A549 (cell line): Measurements from ENCODE around the gene FFAR1.

Experiments used
- CHD2 ChIP-seq: fragments of 150-350 bp; IDR thresholded peaks from 2 replicates; pipeline ENCODE4 v1.6.1; 2014; ENCODE audit warnings: low read length; ENCODE audit not compliant: partially characterized antibody
- HES2 ChIP-seq: fragments of >200 bp; sonication (Bioruptor Twin); formaldehyde crosslinking; IDR thresholded peaks from 2 replicates; pipeline ENCODE4 v1.6.1; 2016
- RAD21 ChIP-seq, 2 experiments: fragments of >200 bp in 1 of 2; sonication (Bioruptor Twin) in 1 of 2; formaldehyde crosslinking in 1 of 2; IDR thresholded peaks in 1 of 2; conservative IDR thresholded peaks in 1 of 2; 2 replicates in 1 of 2; 3 replicates in 1 of 2; pipeline ENCODE4 v1.6.1; 2012 to 2018; ENCODE audit warnings: inconsistent platforms in 1 of 2
- TF ChIP-seq, protein P1 (sequence below): fragments of >200 bp; sonication (Bioruptor Twin); formaldehyde crosslinking; IDR thresholded peaks from 3 replicates; pipeline ENCODE4 v1.5.1; 2016

GRCh38 chr19:35341565-35342225 lies 6.0 kb upstream of the FFAR1 start:
- TF ChIP-seq, protein P1, sequence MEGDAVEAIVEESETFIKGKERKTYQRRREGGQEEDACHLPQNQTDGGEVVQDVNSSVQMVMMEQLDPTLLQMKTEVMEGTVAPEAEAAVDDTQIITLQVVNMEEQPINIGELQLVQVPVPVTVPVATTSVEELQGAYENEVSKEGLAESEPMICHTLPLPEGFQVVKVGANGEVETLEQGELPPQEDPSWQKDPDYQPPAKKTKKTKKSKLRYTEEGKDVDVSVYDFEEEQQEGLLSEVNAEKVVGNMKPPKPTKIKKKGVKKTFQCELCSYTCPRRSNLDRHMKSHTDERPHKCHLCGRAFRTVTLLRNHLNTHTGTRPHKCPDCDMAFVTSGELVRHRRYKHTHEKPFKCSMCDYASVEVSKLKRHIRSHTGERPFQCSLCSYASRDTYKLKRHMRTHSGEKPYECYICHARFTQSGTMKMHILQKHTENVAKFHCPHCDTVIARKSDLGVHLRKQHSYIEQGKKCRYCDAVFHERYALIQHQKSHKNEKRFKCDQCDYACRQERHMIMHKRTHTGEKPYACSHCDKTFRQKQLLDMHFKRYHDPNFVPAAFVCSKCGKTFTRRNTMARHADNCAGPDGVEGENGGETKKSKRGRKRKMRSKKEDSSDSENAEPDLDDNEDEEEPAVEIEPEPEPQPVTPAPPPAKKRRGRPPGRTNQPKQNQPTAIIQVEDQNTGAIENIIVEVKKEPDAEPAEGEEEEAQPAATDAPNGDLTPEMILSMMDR = no peak
- TF ChIP-seq HES2 (no peak), RAD21 (conservative IDR thresholded peaks at IDR 0.05 in 1 of 2, IDR thresholded peaks at IDR 0.05 in 1 of 2) (no peak), CHD2 (no peak)
